Ishikawa (cell line): ENCODE data around the gene GNB2.

Source experiments
- CEBPB ChIP-seq: IDR thresholded peaks from 2 replicates; pipeline ENCODE4 v1.6.1; 2012
- CREB1 ChIP-seq: IDR thresholded peaks from 2 replicates; pipeline ENCODE4 v1.6.1; 2012; ENCODE audit warnings: low read depth
- EGR1 ChIP-seq: IDR thresholded peaks from 2 replicates; pipeline ENCODE4 v1.6.1; 2012
- EP300 ChIP-seq: IDR thresholded peaks from 2 replicates; pipeline ENCODE4 v1.6.1; 2012; ENCODE audit warnings: borderline replicate concordance
- FOXM1 ChIP-seq: IDR thresholded peaks from 2 replicates; pipeline ENCODE4 v1.6.1; 2012; ENCODE audit warnings: low read depth, borderline replicate concordance
- NFIC ChIP-seq: IDR thresholded peaks from 2 replicates; pipeline ENCODE4 v1.6.1; 2012
- RAD21 ChIP-seq: IDR thresholded peaks from 2 replicates; pipeline ENCODE4 v1.6.1; 2012; ENCODE audit warnings: low read depth
- REST ChIP-seq: IDR thresholded peaks from 2 replicates; pipeline ENCODE4 v1.6.1; 2012; ENCODE audit warnings: low read depth, mild to moderate bottlenecking
- TAF1 ChIP-seq: IDR thresholded peaks from 2 replicates; pipeline ENCODE4 v1.6.1; 2012; ENCODE audit warnings: low read depth, mild to moderate bottlenecking
- TCF12 ChIP-seq: IDR thresholded peaks from 2 replicates; pipeline ENCODE4 v1.6.1; 2012; ENCODE audit warnings: low read depth
- TEAD4 ChIP-seq: IDR thresholded peaks from 2 replicates; pipeline ENCODE4 v1.6.1; 2012
- YY1 ChIP-seq: IDR thresholded peaks from 2 replicates; pipeline ENCODE4 v1.6.1; 2012; ENCODE audit warnings: low read depth
- ZBTB7A ChIP-seq: IDR thresholded peaks from 2 replicates; pipeline ENCODE4 v1.6.1; 2012; ENCODE audit warnings: low read depth
- TF ChIP-seq, protein P1 (sequence below): IDR thresholded peaks from 2 replicates; pipeline ENCODE4 v1.6.1; 2012
- TF ChIP-seq, protein P2 (sequence below): IDR thresholded peaks from 2 replicates; pipeline ENCODE4 v1.6.1; 2012

Gene GNB2

DNA sequence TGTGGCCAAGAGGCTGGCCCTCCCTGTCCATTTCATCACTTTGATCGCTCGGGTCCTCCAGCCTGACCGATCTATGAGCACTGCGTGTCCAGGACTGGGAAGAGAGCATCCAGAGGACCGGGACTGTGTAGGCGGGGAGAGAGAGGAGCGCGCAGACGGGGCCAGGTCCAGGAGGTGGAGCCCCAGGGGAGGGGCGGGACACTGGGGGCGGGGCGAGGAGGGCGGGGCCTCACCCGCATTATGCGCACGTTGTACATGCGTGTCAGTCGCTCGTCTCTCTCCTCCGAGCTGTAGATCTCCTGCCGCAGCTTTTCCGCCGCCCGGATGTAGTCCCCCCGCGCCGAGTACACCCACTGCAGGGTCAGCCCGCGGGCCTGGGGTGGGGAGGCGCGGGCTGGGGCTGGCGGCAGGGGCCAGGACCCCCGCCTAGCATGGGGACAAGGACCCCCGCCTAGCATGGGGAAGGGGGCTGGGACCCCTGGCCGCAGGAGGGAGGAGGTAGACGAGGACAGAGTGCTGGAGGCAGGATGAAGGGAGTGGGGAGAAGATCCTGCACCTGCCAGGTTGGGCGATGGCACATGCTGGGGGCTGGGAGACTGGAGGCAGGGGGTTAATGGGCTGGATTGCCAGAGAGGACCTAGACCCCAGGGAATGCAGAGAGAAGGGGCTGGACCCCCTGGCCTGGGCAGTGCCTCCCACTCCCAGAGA, 46.9 kb upstream of the GNB2 start:
- TF ChIP-seq YY1 (no peak), TEAD4 (no peak), TCF12 (no peak), ZBTB7A (peak; percentile 79), EP300 (no peak), EGR1 (peak; percentile 82), RAD21 (no peak), TAF1 (peak; percentile 51; the same call in 1 of the 2 replicates)
- TF ChIP-seq, protein P1, sequence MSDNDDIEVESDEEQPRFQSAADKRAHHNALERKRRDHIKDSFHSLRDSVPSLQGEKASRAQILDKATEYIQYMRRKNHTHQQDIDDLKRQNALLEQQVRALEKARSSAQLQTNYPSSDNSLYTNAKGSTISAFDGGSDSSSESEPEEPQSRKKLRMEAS: peak; percentile 35; the same call in 1 of the 2 replicates

DNA sequence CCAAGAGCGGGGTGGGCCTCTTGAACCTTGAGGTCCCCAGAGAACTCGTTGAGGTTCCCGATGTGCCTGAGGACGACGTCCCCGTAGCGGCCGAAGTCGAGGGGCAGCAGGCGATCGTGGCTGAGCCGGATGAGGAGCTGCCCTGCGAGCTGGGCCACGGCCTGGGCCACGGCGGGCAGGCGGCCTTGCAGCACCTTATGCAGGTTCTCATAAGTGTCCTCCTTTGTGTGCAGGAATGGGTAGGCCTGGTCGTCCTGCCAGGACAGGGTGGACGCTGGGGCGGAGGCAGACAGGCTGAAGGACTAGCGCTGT, 46.3 kb upstream of the GNB2 start:
- TF ChIP-seq REST (no peak), TEAD4 (no peak), EGR1 (no peak), YY1 (no peak), EP300 (no peak), TAF1 (no peak), NFIC (no peak), RAD21 (no peak), CREB1 (no peak), ZBTB7A (no peak)

DNA sequence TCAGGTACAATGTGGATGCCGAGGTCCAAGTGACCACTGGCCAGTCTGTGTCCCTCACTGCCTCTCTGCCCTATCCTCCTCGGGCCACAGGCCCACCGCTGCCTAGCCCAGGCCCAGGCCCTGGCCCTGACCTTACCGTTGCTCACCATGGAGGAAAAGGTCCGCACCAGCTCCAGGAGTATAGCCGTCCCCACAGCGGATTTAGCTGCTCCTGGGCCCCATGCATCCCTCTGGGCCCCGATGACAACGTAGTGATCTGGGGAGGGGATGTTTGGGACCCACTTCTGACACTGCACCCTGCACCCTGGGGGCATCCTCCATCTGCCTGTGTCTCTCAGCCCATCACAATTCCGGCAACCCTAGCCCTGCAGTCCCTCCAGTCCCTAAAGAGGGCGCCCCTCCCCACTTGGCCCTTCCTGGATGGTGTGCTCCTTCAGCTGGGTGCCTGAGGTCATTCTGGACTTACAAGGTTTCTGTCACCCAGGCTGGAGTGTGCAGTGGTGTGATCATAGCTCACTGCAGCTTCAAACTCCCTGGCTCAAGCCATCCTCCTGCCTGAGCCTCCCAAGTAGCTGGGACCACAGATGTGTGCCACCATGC, 44.3 kb upstream of the GNB2 start:
- TF ChIP-seq RAD21 (peak; percentile 55), TCF12 (no peak)

DNA sequence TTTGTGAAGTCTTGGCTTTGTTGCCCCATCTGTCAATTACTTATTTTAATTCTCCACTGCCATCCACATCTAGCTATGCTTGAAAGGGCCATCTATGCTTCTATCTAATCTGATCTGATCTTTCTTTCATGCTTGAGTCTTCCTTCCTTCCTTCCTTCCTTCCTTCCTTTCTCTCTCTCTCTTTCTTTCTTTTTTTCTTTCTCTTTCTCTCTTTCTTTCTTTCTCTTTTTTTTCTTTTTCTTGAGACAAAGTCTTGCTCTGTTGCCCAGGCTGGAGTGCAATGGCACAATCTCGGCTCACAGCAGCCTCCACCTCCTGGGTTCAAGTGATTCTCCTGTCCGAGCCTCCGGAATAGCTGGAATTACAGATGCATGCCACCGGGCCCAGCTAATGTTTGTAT, 43.5 kb upstream of the GNB2 start:
- TF ChIP-seq TEAD4 (no peak), REST (no peak), ZBTB7A (no peak), RAD21 (no peak), EGR1 (no peak), YY1 (no peak), TCF12 (no peak), FOXM1 (no peak), CREB1 (no peak), EP300 (no peak), CEBPB (no peak), NFIC (no peak), TAF1 (no peak)
- TF ChIP-seq, protein P1: no peak
- TF ChIP-seq, protein P2, sequence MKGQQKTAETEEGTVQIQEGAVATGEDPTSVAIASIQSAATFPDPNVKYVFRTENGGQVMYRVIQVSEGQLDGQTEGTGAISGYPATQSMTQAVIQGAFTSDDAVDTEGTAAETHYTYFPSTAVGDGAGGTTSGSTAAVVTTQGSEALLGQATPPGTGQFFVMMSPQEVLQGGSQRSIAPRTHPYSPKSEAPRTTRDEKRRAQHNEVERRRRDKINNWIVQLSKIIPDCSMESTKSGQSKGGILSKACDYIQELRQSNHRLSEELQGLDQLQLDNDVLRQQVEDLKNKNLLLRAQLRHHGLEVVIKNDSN: no peak

DNA sequence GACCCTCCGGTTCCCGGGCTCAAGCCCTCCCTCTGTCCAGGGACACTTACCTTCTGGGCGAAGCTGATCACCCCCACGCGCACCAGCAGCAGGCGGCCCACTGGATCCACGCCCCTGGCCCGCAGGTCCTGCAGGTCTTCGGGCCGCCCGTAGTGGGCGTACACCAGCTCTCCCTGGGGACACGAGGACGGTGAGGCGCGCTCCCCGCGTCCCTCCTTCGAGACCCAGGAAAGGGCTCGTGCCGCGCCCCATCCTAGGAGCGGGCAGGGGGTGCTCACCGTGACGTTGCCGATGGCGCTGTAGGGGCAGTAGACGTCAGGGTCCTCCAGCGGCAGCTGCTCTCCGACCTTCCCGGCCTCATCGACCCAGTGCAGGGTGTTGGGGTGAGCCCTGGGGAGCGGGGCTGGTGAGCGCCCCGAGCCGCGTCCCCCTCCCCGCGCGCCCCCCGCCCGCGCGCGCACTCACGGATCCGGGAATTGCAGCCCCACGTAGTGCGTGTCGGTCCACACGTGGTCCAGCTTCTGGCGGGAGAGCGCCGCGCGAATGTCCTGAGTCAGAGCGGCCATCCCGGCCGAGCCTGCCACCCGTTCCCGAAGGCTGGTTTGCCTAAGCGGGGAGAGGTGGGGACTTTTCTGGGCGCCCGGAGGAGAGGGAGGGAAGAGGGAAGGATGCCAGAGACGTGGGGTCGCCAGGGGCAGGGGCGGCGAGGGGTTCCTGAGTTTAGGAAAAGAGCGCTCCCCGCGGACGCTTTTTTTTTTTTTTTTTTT, 40.4 kb upstream of the GNB2 start:
- TF ChIP-seq, protein P1: peak; percentile 55
- no peak for TF ChIP-seq NFIC

DNA sequence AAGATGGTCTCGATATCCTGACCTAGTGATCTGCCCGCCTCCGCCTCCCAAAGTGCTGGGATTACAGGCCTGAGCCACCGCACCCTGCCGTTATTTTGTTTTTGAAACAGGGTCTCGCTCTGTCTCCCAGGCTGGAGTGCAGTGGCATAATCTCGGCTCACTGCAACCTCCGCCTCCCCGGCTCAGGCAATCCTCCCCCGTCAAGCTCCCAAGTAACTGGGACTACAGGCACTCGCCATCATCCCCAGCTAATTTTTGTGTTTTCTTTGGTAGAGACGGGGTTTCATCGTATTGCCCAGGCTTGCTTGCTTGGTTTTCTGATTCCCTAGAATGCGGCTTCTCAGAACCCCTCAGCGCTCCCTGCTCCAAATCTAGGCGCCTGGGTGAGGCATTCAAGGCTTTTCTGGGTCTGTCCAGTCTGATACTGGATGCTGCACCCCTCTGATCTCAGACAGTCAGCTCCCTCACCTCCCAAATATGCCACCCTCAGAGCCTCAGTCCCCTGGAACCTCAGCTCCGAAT, 33.5 kb upstream of the GNB2 start:
- no peak for TF ChIP-seq NFIC
- no peak for TF ChIP-seq RAD21
- TF ChIP-seq TEAD4: no peak
- TF ChIP-seq, protein P2: no peak
- TF ChIP-seq CEBPB: no peak
- no peak for TF ChIP-seq CREB1
- TF ChIP-seq YY1: no peak
